ENCODE measurements around the gene PNPLA3.

DNA sequence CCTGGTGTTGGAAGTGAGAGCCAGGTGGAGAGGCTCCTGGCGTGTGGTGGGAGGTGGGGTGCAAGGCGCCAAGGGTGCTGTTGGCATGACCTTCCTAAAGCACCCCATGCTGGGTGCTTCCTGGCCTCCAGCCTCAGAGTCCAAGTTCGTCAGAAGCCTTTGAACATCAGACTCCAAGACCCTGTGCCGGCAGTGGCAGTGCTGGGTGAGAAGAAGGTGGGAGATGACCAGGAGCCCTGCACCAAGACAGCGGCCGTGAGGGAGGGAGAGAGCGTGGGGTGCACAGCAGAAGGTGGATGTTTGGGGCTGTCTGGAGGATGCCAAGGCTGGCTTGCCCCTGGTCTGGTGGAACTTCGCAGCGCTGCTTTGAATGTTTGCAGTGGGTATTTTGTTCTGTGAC, 70.8 kb downstream of the PNPLA3 start:
- TF ChIP-seq JUN (CRISPR knock-in tag; IDR thresholded peaks at IDR 0.05) (no peak), NR3C1 (CRISPR knock-in tag; conservative IDR thresholded peaks at IDR 0.05; ENCODE audit: low read depth) (no peak), ELF4 (CRISPR knock-in tag; IDR thresholded peaks at IDR 0.05; ENCODE audit: low read depth) (no peak), TP53 (CRISPR knock-in tag; IDR thresholded peaks at IDR 0.05) (no peak), ZNF232 (CRISPR knock-in tag; IDR thresholded peaks at IDR 0.05) (no peak), SMAD3 (CRISPR knock-in tag; IDR thresholded peaks at IDR 0.05; ENCODE audit: borderline replicate concordance) (no peak)
- TF ChIP-seq, protein P1, sequence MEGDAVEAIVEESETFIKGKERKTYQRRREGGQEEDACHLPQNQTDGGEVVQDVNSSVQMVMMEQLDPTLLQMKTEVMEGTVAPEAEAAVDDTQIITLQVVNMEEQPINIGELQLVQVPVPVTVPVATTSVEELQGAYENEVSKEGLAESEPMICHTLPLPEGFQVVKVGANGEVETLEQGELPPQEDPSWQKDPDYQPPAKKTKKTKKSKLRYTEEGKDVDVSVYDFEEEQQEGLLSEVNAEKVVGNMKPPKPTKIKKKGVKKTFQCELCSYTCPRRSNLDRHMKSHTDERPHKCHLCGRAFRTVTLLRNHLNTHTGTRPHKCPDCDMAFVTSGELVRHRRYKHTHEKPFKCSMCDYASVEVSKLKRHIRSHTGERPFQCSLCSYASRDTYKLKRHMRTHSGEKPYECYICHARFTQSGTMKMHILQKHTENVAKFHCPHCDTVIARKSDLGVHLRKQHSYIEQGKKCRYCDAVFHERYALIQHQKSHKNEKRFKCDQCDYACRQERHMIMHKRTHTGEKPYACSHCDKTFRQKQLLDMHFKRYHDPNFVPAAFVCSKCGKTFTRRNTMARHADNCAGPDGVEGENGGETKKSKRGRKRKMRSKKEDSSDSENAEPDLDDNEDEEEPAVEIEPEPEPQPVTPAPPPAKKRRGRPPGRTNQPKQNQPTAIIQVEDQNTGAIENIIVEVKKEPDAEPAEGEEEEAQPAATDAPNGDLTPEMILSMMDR (IDR thresholded peaks at IDR 0.05) = no peak
- TF ChIP-seq, protein P2, sequence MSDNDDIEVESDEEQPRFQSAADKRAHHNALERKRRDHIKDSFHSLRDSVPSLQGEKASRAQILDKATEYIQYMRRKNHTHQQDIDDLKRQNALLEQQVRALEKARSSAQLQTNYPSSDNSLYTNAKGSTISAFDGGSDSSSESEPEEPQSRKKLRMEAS (CRISPR knock-in tag; IDR thresholded peaks at IDR 0.05) = no peak
- TF ChIP-seq, protein P3, sequence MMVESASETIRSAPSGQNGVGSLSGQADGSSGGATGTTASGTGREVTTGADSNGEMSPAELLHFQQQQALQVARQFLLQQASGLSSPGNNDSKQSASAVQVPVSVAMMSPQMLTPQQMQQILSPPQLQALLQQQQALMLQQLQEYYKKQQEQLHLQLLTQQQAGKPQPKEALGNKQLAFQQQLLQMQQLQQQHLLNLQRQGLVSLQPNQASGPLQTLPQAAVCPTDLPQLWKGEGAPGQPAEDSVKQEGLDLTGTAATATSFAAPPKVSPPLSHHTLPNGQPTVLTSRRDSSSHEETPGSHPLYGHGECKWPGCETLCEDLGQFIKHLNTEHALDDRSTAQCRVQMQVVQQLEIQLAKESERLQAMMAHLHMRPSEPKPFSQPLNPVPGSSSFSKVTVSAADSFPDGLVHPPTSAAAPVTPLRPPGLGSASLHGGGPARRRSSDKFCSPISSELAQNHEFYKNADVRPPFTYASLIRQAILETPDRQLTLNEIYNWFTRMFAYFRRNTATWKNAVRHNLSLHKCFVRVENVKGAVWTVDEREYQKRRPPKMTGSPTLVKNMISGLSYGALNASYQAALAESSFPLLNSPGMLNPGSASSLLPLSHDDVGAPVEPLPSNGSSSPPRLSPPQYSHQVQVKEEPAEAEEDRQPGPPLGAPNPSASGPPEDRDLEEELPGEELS (CRISPR knock-in tag; IDR thresholded peaks at IDR 0.05) = no peak
- TF ChIP-seq, protein P4, sequence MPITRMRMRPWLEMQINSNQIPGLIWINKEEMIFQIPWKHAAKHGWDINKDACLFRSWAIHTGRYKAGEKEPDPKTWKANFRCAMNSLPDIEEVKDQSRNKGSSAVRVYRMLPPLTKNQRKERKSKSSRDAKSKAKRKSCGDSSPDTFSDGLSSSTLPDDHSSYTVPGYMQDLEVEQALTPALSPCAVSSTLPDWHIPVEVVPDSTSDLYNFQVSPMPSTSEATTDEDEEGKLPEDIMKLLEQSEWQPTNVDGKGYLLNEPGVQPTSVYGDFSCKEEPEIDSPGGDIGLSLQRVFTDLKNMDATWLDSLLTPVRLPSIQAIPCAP (CRISPR knock-in tag; IDR thresholded peaks at IDR 0.05) = no peak
- TF ChIP-seq, protein P5, sequence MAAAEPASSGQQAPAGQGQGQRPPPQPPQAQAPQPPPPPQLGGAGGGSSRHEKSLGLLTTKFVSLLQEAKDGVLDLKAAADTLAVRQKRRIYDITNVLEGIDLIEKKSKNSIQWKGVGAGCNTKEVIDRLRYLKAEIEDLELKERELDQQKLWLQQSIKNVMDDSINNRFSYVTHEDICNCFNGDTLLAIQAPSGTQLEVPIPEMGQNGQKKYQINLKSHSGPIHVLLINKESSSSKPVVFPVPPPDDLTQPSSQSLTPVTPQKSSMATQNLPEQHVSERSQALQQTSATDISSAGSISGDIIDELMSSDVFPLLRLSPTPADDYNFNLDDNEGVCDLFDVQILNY (CRISPR knock-in tag; IDR thresholded peaks at IDR 0.05) = no peak
- TF ChIP-seq, protein P6, sequence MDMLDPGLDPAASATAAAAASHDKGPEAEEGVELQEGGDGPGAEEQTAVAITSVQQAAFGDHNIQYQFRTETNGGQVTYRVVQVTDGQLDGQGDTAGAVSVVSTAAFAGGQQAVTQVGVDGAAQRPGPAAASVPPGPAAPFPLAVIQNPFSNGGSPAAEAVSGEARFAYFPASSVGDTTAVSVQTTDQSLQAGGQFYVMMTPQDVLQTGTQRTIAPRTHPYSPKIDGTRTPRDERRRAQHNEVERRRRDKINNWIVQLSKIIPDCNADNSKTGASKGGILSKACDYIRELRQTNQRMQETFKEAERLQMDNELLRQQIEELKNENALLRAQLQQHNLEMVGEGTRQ (CRISPR knock-in tag; IDR thresholded peaks at IDR 0.05) = no peak
